Natural killer cell (primary cell): ENCODE results near the gene FAM9C. TPM values are rescaled to one million over a fixed set of nuclear protein-coding genes. Genes with fewer than 3 reads are reported as not detected.
"Not testable (repeated sequence)": the region's sequence is repeated elsewhere in the genome, so short reads cannot be mapped to it uniquely, and the experiment has no call there.

Experiments used
- ATAC-seq, 3 donors: fragments of 150-1000 bp in 2 of 3; fragments of 200-7000 bp in 1 of 3; cut with Tn5 transposase; 1 replicate in 1 of 3; 2 replicates in 2 of 3; pipeline ENCODE4 v1.10.0; 2021; ENCODE audit warnings: mild to moderate bottlenecking in 2 of 3, moderate library complexity in 2 of 3
- DNase-seq, 2 donors: peaks; one replicate each; pipeline versions ENCODE4 v3.0.0 to v3.0.0-alpha.2; 2013 to 2021; ENCODE audit warnings: mixed read lengths in 1 of 2
- H3K27ac ChIP-seq: one replicate; pipeline ENCODE4 v1.5.1; 2013; ENCODE audit warnings: mild to moderate bottlenecking, low read length
- H3K27me3 ChIP-seq: one replicate; pipeline ENCODE4 v1.6.1; 2013; ENCODE audit warnings: low read length; ENCODE audit not compliant: control insufficient read depth, insufficient read depth
- H3K36me3 ChIP-seq: one replicate; pipeline ENCODE4 v1.6.1; 2013; ENCODE audit warnings: low read length; ENCODE audit not compliant: control insufficient read depth, insufficient read depth
- H3K4me1 ChIP-seq: one replicate; pipeline ENCODE4 v1.6.1; 2013; ENCODE audit warnings: low read length; ENCODE audit not compliant: control insufficient read depth, insufficient read depth
- H3K4me3 ChIP-seq: one replicate; pipeline ENCODE4 v1.5.1; 2013; ENCODE audit warnings: low read length
- H3K9me3 ChIP-seq: one replicate; pipeline ENCODE4 v1.6.1; 2013; ENCODE audit warnings: low read length; ENCODE audit not compliant: control insufficient read depth, insufficient read depth
- H3K27ac Mint-ChIP-seq, 2 donors: one replicate each; pipeline ENCODE4 v1.8.0; 2022; ENCODE audit warnings: mild to moderate bottlenecking in 2 of 2, mixed read lengths in 2 of 2, moderate library complexity in 1 of 2
- H3K27me3 Mint-ChIP-seq, 2 donors: one replicate each; pipeline ENCODE4 v1.8.0; 2022; ENCODE audit warnings: low read depth in 2 of 2, mixed read lengths in 2 of 2
- H3K36me3 Mint-ChIP-seq: one replicate; pipeline ENCODE4 v1.8.0; 2022; ENCODE audit warnings: mixed read lengths
- H3K4me1 Mint-ChIP-seq, 2 donors: one replicate each; pipeline ENCODE4 v1.8.0; 2022; ENCODE audit warnings: mixed read lengths in 2 of 2
- H3K4me3 Mint-ChIP-seq: one replicate; pipeline ENCODE4 v1.8.0; 2022; ENCODE audit warnings: mild to moderate bottlenecking, moderate library complexity, mixed read lengths
- H3K9me3 Mint-ChIP-seq, 2 donors: one replicate each; pipeline ENCODE4 v1.8.0; 2022; ENCODE audit warnings: mixed read lengths in 2 of 2
- WGBS: methylation state at CpG from one replicate; pipeline ENCODE4 v1.1.7; 2013; ENCODE audit warnings: missing lambda C conversion rate; ENCODE audit not compliant: insufficient coverage; 5-methylcytosine and 5-hydroxymethylcytosine counted together
- intact Hi-C: fragments of 100-400 bp; cut with micrococcal nuclease; formaldehyde crosslinking; loops from one replicate; pipeline ENCODE4 v1.14.2; 2022
- total RNA-seq, 4 donors: library from RNA; stranded (reverse); fragments of 120-200 nt in 1 of 4; gene quantifications; one replicate each; pipeline versions ENCODE4 v1.2.3 to v1.2.4, GENCODE V29; 2013 to 2022
- TF ChIP-seq, protein P1 (sequence below): fragments of 200-600 bp; IDR thresholded peaks from one replicate; pipeline ENCODE4 v1.8.0; 2022; ENCODE audit warnings: antibody characterized with exemption

The FAM9C gene
- total RNA-seq, 3 donors from 2014 or later (not counting 1 experiment from before 2014, with no cell fraction given): not detected

DNA sequence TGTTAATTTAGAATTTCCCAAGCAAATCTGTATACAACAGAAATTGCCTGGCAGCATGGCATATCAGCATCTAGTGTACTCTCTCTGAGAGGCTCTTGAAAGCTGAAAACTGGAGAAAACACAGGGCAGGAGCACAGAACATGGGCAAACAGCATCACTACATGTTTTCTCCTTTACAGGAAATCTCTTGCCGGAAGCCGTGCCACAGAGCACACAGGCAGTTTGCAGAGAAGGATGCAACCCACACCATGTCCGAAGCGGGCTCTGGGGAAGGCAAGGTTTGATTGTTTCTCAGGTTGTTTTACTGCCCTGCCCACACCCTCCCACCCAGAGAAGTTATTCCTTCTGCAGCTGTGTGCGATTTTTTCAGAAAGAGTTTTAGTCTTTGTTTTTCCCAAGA, 41.1 kb upstream of the FAM9C start:
- Mint-ChIP-seq H3K4me1 (peaks cover 73 to 84% of the 10 kb centered on the region in 2 donors), H3K27me3 (peaks cover 0 to 10% of the 10 kb centered on the region in 2 donors), H3K36me3 (no peaks in the 10 kb centered on the region), H3K4me3 (peak overlapping the region; percentile 90), H3K9me3 (peaks cover 0 to 3% of the 10 kb centered on the region in 2 donors), H3K27ac (peak overlapping the region; percentile 99)
- TF ChIP-seq, protein P1, sequence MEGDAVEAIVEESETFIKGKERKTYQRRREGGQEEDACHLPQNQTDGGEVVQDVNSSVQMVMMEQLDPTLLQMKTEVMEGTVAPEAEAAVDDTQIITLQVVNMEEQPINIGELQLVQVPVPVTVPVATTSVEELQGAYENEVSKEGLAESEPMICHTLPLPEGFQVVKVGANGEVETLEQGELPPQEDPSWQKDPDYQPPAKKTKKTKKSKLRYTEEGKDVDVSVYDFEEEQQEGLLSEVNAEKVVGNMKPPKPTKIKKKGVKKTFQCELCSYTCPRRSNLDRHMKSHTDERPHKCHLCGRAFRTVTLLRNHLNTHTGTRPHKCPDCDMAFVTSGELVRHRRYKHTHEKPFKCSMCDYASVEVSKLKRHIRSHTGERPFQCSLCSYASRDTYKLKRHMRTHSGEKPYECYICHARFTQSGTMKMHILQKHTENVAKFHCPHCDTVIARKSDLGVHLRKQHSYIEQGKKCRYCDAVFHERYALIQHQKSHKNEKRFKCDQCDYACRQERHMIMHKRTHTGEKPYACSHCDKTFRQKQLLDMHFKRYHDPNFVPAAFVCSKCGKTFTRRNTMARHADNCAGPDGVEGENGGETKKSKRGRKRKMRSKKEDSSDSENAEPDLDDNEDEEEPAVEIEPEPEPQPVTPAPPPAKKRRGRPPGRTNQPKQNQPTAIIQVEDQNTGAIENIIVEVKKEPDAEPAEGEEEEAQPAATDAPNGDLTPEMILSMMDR: no peak
- H3K9me3 ChIP-seq: no peaks in the 10 kb centered on the region
- peak overlapping the region; percentile 98 for H3K27ac ChIP-seq
- no peaks in the 10 kb centered on the region for H3K27me3 ChIP-seq
- WGBS: 0% methylated on average over 2 of the region's 5 CpGs
- peak in 1 of 2 donors; percentile 77 for DNase-seq
- intact Hi-C loops: loop anchor here (5.0 to 10.0 kb wide), 3 partner anchors 33 to 609 kb away; no protein-coding TSS in a partner anchor
- no peaks in the 10 kb centered on the region for H3K36me3 ChIP-seq
- H3K4me3 ChIP-seq: peak overlapping the region; percentile 22
- H3K4me1 ChIP-seq: peaks cover 72% of the 10 kb centered on the region
- no peak for ATAC-seq

DNA sequence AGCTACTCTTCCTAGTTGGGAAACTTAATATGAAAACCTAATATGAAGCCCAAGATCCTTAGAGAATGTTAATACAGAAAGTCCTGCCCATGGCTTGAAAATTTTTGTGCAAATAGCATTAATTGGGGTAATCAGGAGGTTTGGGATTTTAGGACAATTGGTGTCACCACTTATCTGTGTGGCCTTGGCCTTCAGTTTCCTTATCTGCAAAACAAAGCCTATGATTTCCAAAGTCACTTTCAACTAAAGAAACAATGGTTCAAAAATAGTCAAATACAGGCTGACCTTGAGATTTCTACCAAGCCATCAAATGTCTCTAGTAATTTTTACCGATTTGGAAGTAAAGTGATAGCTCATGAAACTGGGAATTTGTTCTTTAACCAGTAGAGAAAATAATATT, 40.2 kb upstream of the FAM9C start:
- Mint-ChIP-seq H3K9me3 (peaks cover 0 to 3% of the 10 kb centered on the region in 2 donors), H3K4me1 (peaks cover 68 to 75% of the 10 kb centered on the region in 2 donors), H3K27ac (peak overlapping the region; percentile 90 to 99), H3K36me3 (no peaks in the 10 kb centered on the region), H3K27me3 (peaks cover 0 to 10% of the 10 kb centered on the region in 2 donors), H3K4me3 (no peak overlapping the region)
- Histone ChIP-seq H3K27me3 (no peaks in the 10 kb centered on the region), H3K9me3 (no peaks in the 10 kb centered on the region), H3K4me3 (no peak overlapping the region), H3K36me3 (no peaks in the 10 kb centered on the region), H3K27ac (peak overlapping the region; percentile 98), H3K4me1 (peaks cover 67% of the 10 kb centered on the region)
- WGBS: no CpG with 5 or more reads among the region's 1 CpG
- intact Hi-C loops: loop anchor here (5.0 to 10.0 kb wide), 3 partner anchors 32 to 610 kb away; no protein-coding TSS in a partner anchor
- DNase-seq (no peak), ATAC-seq (no peak)
- TF ChIP-seq, protein P1: no peak

DNA sequence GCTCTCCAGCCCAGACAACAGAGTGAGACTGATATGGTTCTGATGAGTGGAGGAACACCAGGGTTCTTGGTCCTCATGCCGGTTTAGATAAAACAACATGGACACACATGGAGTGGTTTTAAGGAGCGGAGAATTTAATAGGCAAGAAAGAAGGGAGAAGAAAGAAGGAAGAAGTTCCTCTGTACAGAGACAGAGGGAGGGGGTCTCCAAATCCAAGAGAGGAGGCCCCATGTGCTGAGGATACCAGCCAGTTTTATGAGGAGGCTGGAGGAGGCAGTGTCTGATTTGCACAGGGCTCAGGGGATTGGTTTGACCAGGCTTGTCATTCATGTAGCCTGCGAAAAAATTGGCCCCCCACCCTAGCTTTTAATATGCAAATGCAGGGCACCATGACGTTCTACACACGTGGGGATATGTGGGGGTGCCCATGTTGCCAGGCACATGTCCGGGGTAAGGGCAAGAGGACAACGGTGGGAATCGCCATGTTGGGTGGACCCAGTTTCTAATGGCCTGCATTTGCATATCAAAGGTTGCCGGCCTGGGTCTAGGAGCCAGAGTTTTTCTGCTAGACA, 39.4 kb upstream of the FAM9C start:
- Mint-ChIP-seq H3K4me1 (peaks cover 66 to 67% of the 10 kb centered on the region in 2 donors), H3K27ac (peak overlapping the region; percentile 90 to 99)
- not testable (repeated sequence) for H3K36me3 Mint-ChIP-seq, H3K4me3 ChIP-seq, H3K27me3 Mint-ChIP-seq, H3K9me3 Mint-ChIP-seq, H3K4me3 Mint-ChIP-seq, H3K27me3 ChIP-seq, DNase-seq, H3K36me3 ChIP-seq, ATAC-seq, H3K9me3 ChIP-seq
- Histone ChIP-seq H3K4me1 (peaks cover 69% of the 10 kb centered on the region), H3K27ac (peak overlapping the region; percentile 88)
- intact Hi-C loops: loop anchor here (10.0 kb wide), 2 partner anchors 59 to 611 kb away; no protein-coding TSS in a partner anchor
- 85% methylated on average over 7 of the region's 9 CpGs for WGBS

DNA sequence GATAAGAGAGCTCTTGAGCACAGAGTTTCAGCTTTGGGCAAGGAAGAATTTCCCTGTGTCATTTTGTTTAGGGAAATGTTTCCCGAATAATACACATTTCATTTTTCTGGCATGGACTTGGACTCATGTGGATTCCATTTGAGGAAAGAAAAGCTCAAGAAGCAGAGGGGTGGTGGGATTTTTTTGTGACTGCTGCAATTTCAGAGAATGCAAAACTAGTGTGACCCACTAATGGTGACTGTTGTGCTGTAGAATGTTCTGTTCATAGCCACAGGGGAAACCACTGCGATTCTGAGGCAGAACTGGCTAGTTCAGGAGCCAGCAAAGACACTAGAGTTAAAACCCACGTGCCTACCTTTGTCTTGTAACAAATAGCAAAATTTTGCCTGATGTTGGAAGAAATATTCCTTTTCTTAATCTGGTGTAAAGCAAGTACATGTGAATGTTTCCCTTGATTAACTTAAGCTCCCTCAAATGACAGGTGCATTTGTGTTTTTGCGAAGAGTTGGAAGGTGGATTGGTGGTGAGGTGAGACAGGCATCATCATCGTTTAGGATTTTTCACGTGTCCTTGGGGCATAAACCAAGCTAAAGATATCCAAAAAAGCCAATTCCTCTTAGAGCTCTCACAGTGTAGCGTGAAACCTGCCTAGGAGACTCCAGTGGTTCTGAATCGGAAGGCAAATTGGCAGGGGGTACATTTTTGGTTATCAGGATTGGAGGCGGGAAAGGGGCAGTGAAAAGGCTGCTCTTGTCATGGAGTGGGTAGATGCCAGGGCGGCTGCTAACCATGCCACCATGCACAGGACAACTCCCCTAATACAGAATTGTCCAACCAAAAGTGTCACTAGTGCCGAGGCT, 38.0 kb upstream of the FAM9C start:
- WGBS: 68% methylated on average over 6 of the region's 11 CpGs
- Mint-ChIP-seq H3K4me3 (peak overlapping the region; percentile 78), H3K9me3 (peaks cover 0 to 1% of the 10 kb centered on the region in 2 donors), H3K27ac (peak overlapping the region; percentile 90 to 99), H3K4me1 (peaks cover 53 to 62% of the 10 kb centered on the region in 2 donors), H3K27me3 (peaks cover 0 to 10% of the 10 kb centered on the region in 2 donors), H3K36me3 (no peaks in the 10 kb centered on the region)
- Histone ChIP-seq H3K27ac (peak overlapping the region; percentile 88), H3K4me1 (peaks cover 62% of the 10 kb centered on the region), H3K27me3 (no peaks in the 10 kb centered on the region), H3K9me3 (no peaks in the 10 kb centered on the region), H3K4me3 (no peak overlapping the region), H3K36me3 (no peaks in the 10 kb centered on the region)
- intact Hi-C loops: loop anchor here (10.0 kb wide), 2 partner anchors 58 to 612 kb away; no protein-coding TSS in a partner anchor
- TF ChIP-seq, protein P1: no peak
- DNase-seq (peak in 1 of 2 donors; percentile 60), ATAC-seq (peak in 2 of 3 donors; percentile 38 to 48)
